GM18499 (cell line): ENCODE data around the gene CPTP.

Experiments
- ATAC-seq: cut with Tn5 transposase; IDR thresholded peaks from one replicate; pipeline ENCODE4 v1.9.1; 2021; ENCODE audit warnings: moderate number of reproducible peaks; ENCODE audit not compliant: insufficient read depth, unreplicated experiment

CPTP gene

DNA sequence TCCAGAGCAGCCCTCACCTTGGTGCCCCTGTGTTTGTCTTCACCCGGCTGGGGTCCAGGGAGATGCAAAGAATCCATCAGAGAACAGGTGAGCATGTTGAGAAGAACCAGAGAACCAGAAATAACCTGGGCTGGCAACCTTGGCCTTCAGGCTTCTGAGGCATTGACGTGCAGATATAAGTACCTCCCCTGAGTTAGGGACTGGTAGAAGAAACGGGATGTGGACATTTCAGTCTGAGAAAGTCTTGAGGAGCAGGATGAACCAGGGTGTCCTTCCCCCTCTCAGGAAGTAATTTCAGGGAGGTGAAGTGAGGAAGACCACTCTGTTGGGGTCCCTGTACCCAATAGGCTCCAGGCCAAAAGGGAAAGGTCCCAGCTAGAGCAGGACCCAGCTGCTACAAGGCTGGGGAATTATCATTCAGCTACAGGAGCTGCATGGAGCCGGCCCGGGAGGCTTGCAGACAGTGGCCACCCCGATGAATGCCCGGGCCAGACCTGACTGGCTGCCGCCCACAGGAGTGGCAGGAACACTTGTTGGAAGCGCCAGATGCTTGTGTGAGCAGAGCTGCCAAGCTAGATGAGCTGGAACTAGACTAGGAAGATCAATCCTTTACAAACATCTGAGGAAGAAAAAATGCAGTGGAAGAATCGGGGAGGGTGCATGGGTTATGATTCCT, 52.1 kb downstream of the CPTP start:
- ATAC-seq, result no peak

- no peak for ATAC-seq
These were observed 53.1 kb downstream of the CPTP start for GRCh38 chr1:1377540-1378205.
